HepG2 (cell line): Measurements from ENCODE around the gene DEFB124. TPM values are rescaled to one million over a fixed set of nuclear protein-coding genes. Genes with fewer than 3 reads are reported as not detected.
"Not testable (repeated sequence)": the region's sequence is repeated elsewhere in the genome, so short reads cannot be mapped to it uniquely, and the experiment has no call there.

Experiments
- CBX2 ChIP-seq, 2 experiments: fragments of 200-600 bp in 1 of 2; sonication (generic); formaldehyde crosslinking in 1 of 2; IDR thresholded peaks; 2 replicates each; pipeline versions ENCODE4 v1.7.0 to v1.8.1; 2018 to 2022; ENCODE audit warnings: low read depth in 2 of 2, low read length in 1 of 2, mild to moderate bottlenecking in 1 of 2, missing genetic modification reagents in 1 of 2
- FOXK2 ChIP-seq: fragments of 450-650 bp; IDR thresholded peaks from 2 replicates; pipeline ENCODE4 v1.6.1; 2016
- HDAC2 ChIP-seq: sonication (generic); formaldehyde crosslinking; IDR thresholded peaks from 2 replicates; pipeline ENCODE4 v1.4.0; 2020; ENCODE audit warnings: missing genetic modification reagents
- NFE2L2 ChIP-seq: fragments of 150-350 bp; IDR thresholded peaks from 2 replicates; pipeline ENCODE4 v1.6.1; 2014; ENCODE audit warnings: low read length
- NFKB2 ChIP-seq: sonication (generic); formaldehyde crosslinking; IDR thresholded peaks from 2 replicates; pipeline ENCODE4 v1.4.0; 2020; ENCODE audit warnings: missing genetic modification reagents, borderline replicate concordance
- PHF21A ChIP-seq: sonication (generic); formaldehyde crosslinking; IDR thresholded peaks from 2 replicates; pipeline ENCODE4 v1.5.0; 2020; ENCODE audit warnings: mild to moderate bottlenecking, missing genetic modification reagents
- RCOR2 ChIP-seq: IDR thresholded peaks from 2 replicates; pipeline ENCODE4 v1.6.1; 2016; ENCODE audit warnings: missing biosample characterization, missing genetic modification reagents
- TCF12 ChIP-seq, 2 experiments: fragments of 450-650 bp in 1 of 2; sonication (generic) in 1 of 2; formaldehyde crosslinking in 1 of 2; IDR thresholded peaks; 2 replicates each; pipeline versions ENCODE4 v1.6.1 to v1.8.0; 2017 to 2022; ENCODE audit warnings: antibody characterized with exemption in 1 of 2, mild to moderate bottlenecking in 1 of 2, missing genetic modification reagents in 1 of 2, moderate library complexity in 1 of 2
- ZNF441 ChIP-seq: sonication (generic); formaldehyde crosslinking; IDR thresholded peaks from 2 replicates; pipeline ENCODE4 v1.7.0; 2021; ENCODE audit warnings: missing genetic modification reagents, borderline replicate concordance
- ZNF451 ChIP-seq: sonication (generic); formaldehyde crosslinking; IDR thresholded peaks from 2 replicates; pipeline ENCODE4 v1.5.0; 2020; ENCODE audit warnings: mild to moderate bottlenecking, missing genetic modification reagents
- ZNF644 ChIP-seq: IDR thresholded peaks from 2 replicates; pipeline ENCODE4 v1.6.1; 2016; ENCODE audit warnings: low read depth
- ZNF720 ChIP-seq: sonication (generic); formaldehyde crosslinking; IDR thresholded peaks from 2 replicates; pipeline ENCODE4 v1.4.0; 2020; ENCODE audit warnings: missing genetic modification reagents
- ZSCAN25 ChIP-seq: sonication (generic); formaldehyde crosslinking; IDR thresholded peaks from 2 replicates; pipeline ENCODE4 v1.8.0; 2022; ENCODE audit warnings: mild to moderate bottlenecking, missing genetic modification reagents
- polyA plus RNA-seq, 8 experiments: library from polyadenylated mRNA; depleted of rRNA in 3 of 8; stranded (reverse) in 7 of 8; unstranded in 1 of 8; fragments of >200 nt; fragmentation: Illumina TruSeq in 4 of 8; extraction: Trizol in 4 of 8; gene quantifications; 2 replicates each; pipeline versions ENCODE4 v1.2.1 to v1.2.3, GENCODE V29; 2011 to 2016; ENCODE audit warnings: low read depth in 4 of 8, missing spikeins in 1 of 8, mixed read lengths in 1 of 8; ENCODE audit not compliant: insufficient read depth in 1 of 8
- total RNA-seq, 5 experiments: library from RNA; depleted of rRNA; stranded (reverse); fragments of >200 nt; fragmentation: Illumina TruSeq; extraction: Trizol; gene quantifications; 2 replicates each; pipeline ENCODE4 v1.2.3, GENCODE V29; 2016; ENCODE audit warnings: low read depth in 1 of 5
- TF ChIP-seq, protein P1 (sequence below): sonication (generic); formaldehyde crosslinking; IDR thresholded peaks from 2 replicates; pipeline ENCODE4 v1.4.0; 2020; ENCODE audit warnings: missing genetic modification reagents
- TF ChIP-seq, protein P2 (sequence below): sonication (generic); formaldehyde crosslinking; IDR thresholded peaks from 2 replicates; pipeline ENCODE4 v1.8.0; 2022; ENCODE audit warnings: missing genetic modification reagents, mild to moderate bottlenecking, borderline replicate concordance
- TF ChIP-seq, protein P3 (sequence below): sonication (generic); formaldehyde crosslinking; IDR thresholded peaks from 2 replicates; pipeline ENCODE4 v1.5.1; 2020; ENCODE audit warnings: mild to moderate bottlenecking, missing genetic modification reagents, moderate library complexity

DEFB124 gene
- total and polyA plus RNA-seq, 2 of the 13 experiments (the other 11 are each of a cell fraction or from before 2014, with no cell fraction given): not detected

DNA sequence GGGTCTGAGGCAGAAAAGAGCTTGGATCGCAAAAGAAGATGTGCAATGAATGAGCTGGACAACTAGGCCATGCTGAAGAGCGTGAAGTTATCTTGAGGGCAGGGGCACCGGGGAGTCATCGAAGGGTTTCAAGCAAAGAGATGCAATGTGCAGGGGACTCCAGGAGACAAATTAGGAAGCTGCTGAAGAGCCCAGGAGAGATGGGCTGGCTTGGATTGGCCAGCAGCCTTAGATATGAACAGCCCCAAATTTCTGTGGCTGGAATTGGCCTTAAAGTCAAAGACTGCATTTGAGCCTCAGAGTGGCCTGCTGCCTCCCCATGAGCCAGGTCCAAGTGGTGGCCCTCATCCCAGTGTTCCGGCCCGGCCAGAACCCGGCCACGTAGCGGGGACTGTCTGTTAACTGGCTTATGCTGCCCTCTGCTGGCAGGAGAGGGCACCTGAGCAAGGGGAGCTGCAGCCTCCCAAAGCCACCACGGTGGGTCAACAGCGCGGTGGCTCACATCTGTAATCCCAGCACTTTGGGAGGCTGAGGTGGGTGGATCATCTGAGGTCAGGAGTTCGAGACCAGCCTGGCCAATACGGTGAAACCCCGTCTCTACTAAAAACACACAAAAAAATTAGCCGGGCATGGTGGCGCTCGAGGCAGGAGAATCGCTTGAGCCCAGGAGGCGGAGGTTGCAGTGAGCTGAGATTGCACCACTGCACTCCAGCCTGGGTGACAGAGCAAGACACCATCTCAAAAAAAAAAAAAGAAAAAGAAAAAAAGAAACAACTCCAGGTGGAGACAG is 28.2 kb upstream of the DEFB124 start (continued):
- 0 out of 2 replicates have a peak, but pooled peaks have one; percentile 39 for TF ChIP-seq ZNF441 (CRISPR knock-in tag)
- TF ChIP-seq ZSCAN25: peak; percentile 49; the same call in 1 of the 2 replicates
- TF ChIP-seq, protein P1, sequence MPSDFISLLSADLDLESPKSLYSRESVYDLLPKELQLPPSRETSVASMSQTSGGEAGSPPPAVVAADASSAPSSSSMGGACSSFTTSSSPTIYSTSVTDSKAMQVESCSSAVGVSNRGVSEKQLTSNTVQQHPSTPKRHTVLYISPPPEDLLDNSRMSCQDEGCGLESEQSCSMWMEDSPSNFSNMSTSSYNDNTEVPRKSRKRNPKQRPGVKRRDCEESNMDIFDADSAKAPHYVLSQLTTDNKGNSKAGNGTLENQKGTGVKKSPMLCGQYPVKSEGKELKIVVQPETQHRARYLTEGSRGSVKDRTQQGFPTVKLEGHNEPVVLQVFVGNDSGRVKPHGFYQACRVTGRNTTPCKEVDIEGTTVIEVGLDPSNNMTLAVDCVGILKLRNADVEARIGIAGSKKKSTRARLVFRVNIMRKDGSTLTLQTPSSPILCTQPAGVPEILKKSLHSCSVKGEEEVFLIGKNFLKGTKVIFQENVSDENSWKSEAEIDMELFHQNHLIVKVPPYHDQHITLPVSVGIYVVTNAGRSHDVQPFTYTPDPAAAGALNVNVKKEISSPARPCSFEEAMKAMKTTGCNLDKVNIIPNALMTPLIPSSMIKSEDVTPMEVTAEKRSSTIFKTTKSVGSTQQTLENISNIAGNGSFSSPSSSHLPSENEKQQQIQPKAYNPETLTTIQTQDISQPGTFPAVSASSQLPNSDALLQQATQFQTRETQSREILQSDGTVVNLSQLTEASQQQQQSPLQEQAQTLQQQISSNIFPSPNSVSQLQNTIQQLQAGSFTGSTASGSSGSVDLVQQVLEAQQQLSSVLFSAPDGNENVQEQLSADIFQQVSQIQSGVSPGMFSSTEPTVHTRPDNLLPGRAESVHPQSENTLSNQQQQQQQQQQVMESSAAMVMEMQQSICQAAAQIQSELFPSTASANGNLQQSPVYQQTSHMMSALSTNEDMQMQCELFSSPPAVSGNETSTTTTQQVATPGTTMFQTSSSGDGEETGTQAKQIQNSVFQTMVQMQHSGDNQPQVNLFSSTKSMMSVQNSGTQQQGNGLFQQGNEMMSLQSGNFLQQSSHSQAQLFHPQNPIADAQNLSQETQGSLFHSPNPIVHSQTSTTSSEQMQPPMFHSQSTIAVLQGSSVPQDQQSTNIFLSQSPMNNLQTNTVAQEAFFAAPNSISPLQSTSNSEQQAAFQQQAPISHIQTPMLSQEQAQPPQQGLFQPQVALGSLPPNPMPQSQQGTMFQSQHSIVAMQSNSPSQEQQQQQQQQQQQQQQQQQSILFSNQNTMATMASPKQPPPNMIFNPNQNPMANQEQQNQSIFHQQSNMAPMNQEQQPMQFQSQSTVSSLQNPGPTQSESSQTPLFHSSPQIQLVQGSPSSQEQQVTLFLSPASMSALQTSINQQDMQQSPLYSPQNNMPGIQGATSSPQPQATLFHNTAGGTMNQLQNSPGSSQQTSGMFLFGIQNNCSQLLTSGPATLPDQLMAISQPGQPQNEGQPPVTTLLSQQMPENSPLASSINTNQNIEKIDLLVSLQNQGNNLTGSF (CRISPR knock-in tag): peak; percentile 73; the same call in 1 of the 2 replicates
- TF ChIP-seq PHF21A (CRISPR knock-in tag): peak; percentile 20; the same call in 1 of the 2 replicates
- TF ChIP-seq ZNF451 (CRISPR knock-in tag): peak; percentile 89; the same call in 1 of the 2 replicates
- peak; percentile 77 for TF ChIP-seq RCOR2 (CRISPR knock-in tag)
- TF ChIP-seq, protein P2, sequence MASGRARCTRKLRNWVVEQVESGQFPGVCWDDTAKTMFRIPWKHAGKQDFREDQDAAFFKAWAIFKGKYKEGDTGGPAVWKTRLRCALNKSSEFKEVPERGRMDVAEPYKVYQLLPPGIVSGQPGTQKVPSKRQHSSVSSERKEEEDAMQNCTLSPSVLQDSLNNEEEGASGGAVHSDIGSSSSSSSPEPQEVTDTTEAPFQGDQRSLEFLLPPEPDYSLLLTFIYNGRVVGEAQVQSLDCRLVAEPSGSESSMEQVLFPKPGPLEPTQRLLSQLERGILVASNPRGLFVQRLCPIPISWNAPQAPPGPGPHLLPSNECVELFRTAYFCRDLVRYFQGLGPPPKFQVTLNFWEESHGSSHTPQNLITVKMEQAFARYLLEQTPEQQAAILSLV (CRISPR knock-in tag): 0 out of 2 replicates have a peak, but pooled peaks have one; percentile 21
- peak; percentile 61; the same call in 1 of the 2 replicates for TF ChIP-seq HDAC2 (CRISPR knock-in tag)
- TF ChIP-seq, protein P3, sequence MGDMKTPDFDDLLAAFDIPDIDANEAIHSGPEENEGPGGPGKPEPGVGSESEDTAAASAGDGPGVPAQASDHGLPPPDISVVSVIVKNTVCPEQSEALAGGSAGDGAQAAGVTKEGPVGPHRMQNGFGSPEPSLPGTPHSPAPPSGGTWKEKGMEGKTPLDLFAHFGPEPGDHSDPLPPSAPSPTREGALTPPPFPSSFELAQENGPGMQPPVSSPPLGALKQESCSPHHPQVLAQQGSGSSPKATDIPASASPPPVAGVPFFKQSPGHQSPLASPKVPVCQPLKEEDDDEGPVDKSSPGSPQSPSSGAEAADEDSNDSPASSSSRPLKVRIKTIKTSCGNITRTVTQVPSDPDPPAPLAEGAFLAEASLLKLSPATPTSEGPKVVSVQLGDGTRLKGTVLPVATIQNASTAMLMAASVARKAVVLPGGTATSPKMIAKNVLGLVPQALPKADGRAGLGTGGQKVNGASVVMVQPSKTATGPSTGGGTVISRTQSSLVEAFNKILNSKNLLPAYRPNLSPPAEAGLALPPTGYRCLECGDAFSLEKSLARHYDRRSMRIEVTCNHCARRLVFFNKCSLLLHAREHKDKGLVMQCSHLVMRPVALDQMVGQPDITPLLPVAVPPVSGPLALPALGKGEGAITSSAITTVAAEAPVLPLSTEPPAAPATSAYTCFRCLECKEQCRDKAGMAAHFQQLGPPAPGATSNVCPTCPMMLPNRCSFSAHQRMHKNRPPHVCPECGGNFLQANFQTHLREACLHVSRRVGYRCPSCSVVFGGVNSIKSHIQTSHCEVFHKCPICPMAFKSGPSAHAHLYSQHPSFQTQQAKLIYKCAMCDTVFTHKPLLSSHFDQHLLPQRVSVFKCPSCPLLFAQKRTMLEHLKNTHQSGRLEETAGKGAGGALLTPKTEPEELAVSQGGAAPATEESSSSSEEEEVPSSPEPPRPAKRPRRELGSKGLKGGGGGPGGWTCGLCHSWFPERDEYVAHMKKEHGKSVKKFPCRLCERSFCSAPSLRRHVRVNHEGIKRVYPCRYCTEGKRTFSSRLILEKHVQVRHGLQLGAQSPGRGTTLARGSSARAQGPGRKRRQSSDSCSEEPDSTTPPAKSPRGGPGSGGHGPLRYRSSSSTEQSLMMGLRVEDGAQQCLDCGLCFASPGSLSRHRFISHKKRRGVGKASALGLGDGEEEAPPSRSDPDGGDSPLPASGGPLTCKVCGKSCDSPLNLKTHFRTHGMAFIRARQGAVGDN (CRISPR knock-in tag): peak; percentile 65
- TF ChIP-seq ZNF644 (CRISPR knock-in tag): 0 out of 2 replicates have a peak, but pooled peaks have one; percentile 46
- peak; percentile 92; the same call in 1 of the 2 replicates for TF ChIP-seq NFKB2 (CRISPR knock-in tag)
- TF ChIP-seq ZNF720 (CRISPR knock-in tag): 0 out of 2 replicates have a peak, but pooled peaks have one; percentile 71
- not testable (repeated sequence) for TF ChIP-seq CBX2 (IDR thresholded peaks at IDR 0.05; ENCODE audit: low read depth, low read length); TCF12 (IDR thresholded peaks at IDR 0.05)
- TF ChIP-seq CBX2 (CRISPR knock-in tag; IDR thresholded peaks at IDR 0.05; ENCODE audit: low read depth): peak; percentile 45; the same call in 1 of the 2 replicates
- 0 out of 2 replicates have a peak, but pooled peaks have one; percentile 15 for TF ChIP-seq FOXK2
- peak; percentile 5; the same call in 1 of the 2 replicates for TF ChIP-seq NFE2L2
- peak; percentile 56; the same call in 1 of the 2 replicates for TF ChIP-seq TCF12 (CRISPR knock-in tag; IDR thresholded peaks at IDR 0.05)
